GM12891 (cell line): ENCODE results near the gene DBNL.

Experiments used
- POLR2A ChIP-seq: IDR thresholded peaks from 2 replicates; pipeline ENCODE4 v1.6.1; 2011; ENCODE audit warnings: low read depth, low read length, control low read depth
- POLR2AphosphoS5 ChIP-seq: IDR thresholded peaks from 2 replicates; pipeline ENCODE4 v1.6.1; 2011; ENCODE audit warnings: low read depth, low read length, control low read depth

DNA sequence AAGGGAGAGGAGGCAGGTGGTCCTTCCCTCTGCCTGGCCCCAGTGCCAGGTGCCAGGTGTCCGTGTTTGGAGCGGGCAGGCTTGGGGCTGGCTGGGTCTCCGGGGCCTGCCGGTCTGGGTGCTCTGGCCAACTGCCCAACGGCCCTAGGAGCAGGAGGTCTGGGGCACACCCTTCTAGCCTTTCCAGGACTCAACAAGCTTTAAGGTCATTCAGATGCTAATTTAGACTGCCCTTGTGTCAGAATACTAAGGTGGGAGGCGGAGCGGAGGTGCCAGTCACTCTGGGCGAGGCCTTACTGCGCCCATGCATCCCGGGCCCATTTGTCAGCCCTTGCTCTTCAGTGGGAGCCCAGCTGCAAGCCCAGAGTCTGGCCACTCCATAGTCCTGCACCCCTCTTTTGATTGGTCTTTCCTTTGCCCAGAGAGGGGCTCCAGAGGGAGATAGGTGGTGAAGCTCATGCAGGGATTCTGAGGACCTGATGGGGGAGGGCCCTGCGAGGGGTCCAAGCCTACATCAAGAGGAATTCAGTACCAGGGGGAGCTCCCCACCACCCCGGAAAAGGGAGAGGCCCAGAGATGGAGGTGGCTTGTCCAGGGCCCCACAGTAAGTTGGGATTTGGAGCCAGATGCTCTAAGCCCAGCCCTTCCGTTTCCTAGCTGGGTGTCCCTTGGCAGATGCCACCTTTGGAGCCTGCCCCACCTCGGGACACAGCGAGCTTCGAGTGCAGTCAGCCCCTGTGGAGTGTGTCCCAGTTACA lies 19.6 kb downstream of the DBNL start:
- TF ChIP-seq POLR2AphosphoS5, result no peak; the same call in 1 of the 2 replicates
- 0 out of 2 replicates have a peak, but pooled peaks have one; percentile 7 for TF ChIP-seq POLR2A
